Ovary (tissue), 9 donors: ENCODE measurements around the gene B9D1. TPM values are rescaled to one million over a fixed set of nuclear protein-coding genes. Genes with fewer than 3 reads are reported as not detected.

Experiments used
- DNase-seq, 5 donors: peaks; one replicate each; pipeline ENCODE4 v3.0.0-alpha.2; 2019 to 2020
- H3K27ac ChIP-seq, 2 donors: fragments of 200-600 bp; one replicate each; pipeline versions ENCODE4 v1.5.1 to v1.8.0; 2019 to 2022
- H3K27me3 ChIP-seq: fragments of 200-600 bp; one replicate; pipeline ENCODE4 v1.8.0; 2022
- H3K36me3 ChIP-seq: fragments of 200-600 bp; sonication (generic); one replicate; pipeline ENCODE4 v1.5.1; 2019
- H3K4me1 ChIP-seq: one replicate; pipeline ENCODE4 v1.8.1; 2013; ENCODE audit warnings: mild to moderate bottlenecking, moderate library complexity; ENCODE audit not compliant: insufficient read depth
- H3K4me3 ChIP-seq: fragments of 200-600 bp; sonication (generic); one replicate; pipeline ENCODE4 v1.5.1; 2017
- H3K9me3 ChIP-seq, 2 donors: fragments of 200-600 bp in 1 of 2; sonication (generic) in 1 of 2; one replicate each; pipeline versions ENCODE4 v1.5.1 to v1.8.1; 2013 to 2019; ENCODE audit warnings: mild to moderate bottlenecking in 1 of 2, moderate library complexity in 1 of 2
- CTCF ChIP-seq, 3 donors: fragments of 450-650 bp in 2 of 3; fragments of 200-600 bp in 1 of 3; IDR thresholded peaks; one replicate each; pipeline versions ENCODE4 v1.5.1 to v1.8.0; 2016 to 2022; ENCODE audit warnings: antibody characterized with exemption in 3 of 3, mild to moderate bottlenecking in 1 of 3
- EP300 ChIP-seq: sonication (generic); formaldehyde crosslinking; IDR thresholded peaks from one replicate; pipeline ENCODE4 v1.6.1; 2017; ENCODE audit warnings: antibody characterized with exemption
- POLR2A ChIP-seq: fragments of 450-650 bp; IDR thresholded peaks from one replicate; pipeline ENCODE4 v1.6.1; 2017; ENCODE audit warnings: antibody characterized with exemption, mild to moderate bottlenecking, moderate library complexity
- WGBS, 3 donors: extraction: QIAGEN DNeasy Blood & Tissue Kit in 1 of 3; methylation state at CpG; one replicate each; pipeline versions ENCODE4 v1.1.5 to v1.1.7; 2013 to 2017; 5-methylcytosine and 5-hydroxymethylcytosine counted together
- intact Hi-C, 4 donors: fragments of 100-400 bp; cut with DNase I; formaldehyde crosslinking; loops; one replicate each; pipeline versions ENCODE4 v1.11.0 to v1.15.1; 2022 to 2023
- polyA plus RNA-seq, 2 donors: library from polyadenylated mRNA; stranded (reverse); fragments of 200-250 nt in 1 of 2; fragments of 350-450 nt in 1 of 2; fragmentation: Illumina TruSeq in 1 of 2; extraction: RNeasy Lipid Tissue Mini Kit (QIAGEN cat#74804) in 1 of 2; gene quantifications; one replicate each; pipeline ENCODE4 v1.2.3, GENCODE V29; 2013 to 2014
- total RNA-seq, 7 donors: library from RNA; depleted of rRNA in 2 of 7; stranded (reverse); fragments of >200 nt in 2 of 7; fragmentation: NEBNext Ultra II Directional in 3 of 7; extraction: Animal tissue kit (Norgen Biotek cat#: 25700) in 3 of 7; gene quantifications; one replicate each; pipeline versions ENCODE4 v1.1.0 to v1.2.4, GENCODE V29; 2016 to 2023
- donor health status: DM: no; HTN: no; CAD: no; lungs with moderate emphysema.
- donor health status: DM: no; HTN: no; CAD: no.
- donor health status: Bipolar disorder and iron deficiency.
- donor health status: DM: yes; HTN: yes; CAD: no.
- donor health status: DM: no; HTN: no; CAD: no.
- donor health status: DM: yes; HTN: yes; CAD: no.

The B9D1 gene
- total and polyA plus RNA-seq, 9 donors: 11.9 to 60.5 (median 22.2) TPM

- peak in 2 of 5 donors; percentile 16 to 34 for DNase-seq
- H3K4me3 ChIP-seq: no peak overlapping the region
- peaks cover 12% of the 10 kb centered on the region for H3K4me1 ChIP-seq
- no peaks in the 10 kb centered on the region for H3K27me3 ChIP-seq
- H3K9me3 ChIP-seq: no peaks in the 10 kb centered on the region
- TF ChIP-seq POLR2A: no peak
- TF ChIP-seq EP300: no peak
- no peak for TF ChIP-seq CTCF (IDR thresholded peaks at IDR 0.05)
- H3K27ac ChIP-seq: no peak overlapping the region
- WGBS, 3 donors: 67 to 87% (median 74%) methylated on average over 7 of the region's 7 CpGs
- intact Hi-C loops: no loop called here
- no peaks in the 10 kb centered on the region for H3K36me3 ChIP-seq
These were observed 21.3 kb downstream of the B9D1 start for GRCh38 chr17:19341211-19341631.

GRCh38 chr17:19339341-19339815 lies 23.1 kb downstream of the B9D1 start:
- Histone ChIP-seq H3K9me3 (no peaks in the 10 kb centered on the region), H3K4me1 (peaks cover 11% of the 10 kb centered on the region), H3K4me3 (no peak overlapping the region), H3K27me3 (no peaks in the 10 kb centered on the region), H3K27ac (no peak overlapping the region), H3K36me3 (no peaks in the 10 kb centered on the region)
- WGBS, 3 donors: 19 to 28% (median 26%) methylated on average over 2 of the region's 2 CpGs
- intact Hi-C loops: no loop called here
- TF ChIP-seq EP300: no peak
- TF ChIP-seq CTCF (IDR thresholded peaks at IDR 0.05): no peak
- TF ChIP-seq POLR2A: no peak
- DNase-seq: no peak

- no peaks in the 10 kb centered on the region for H3K27me3 ChIP-seq
- H3K27ac ChIP-seq: no peak overlapping the region
- 80 to 100% (median 93%) methylated on average over 7 of the region's 7 CpGs for WGBS, 3 donors
- H3K36me3 ChIP-seq: no peaks in the 10 kb centered on the region
- H3K4me1 ChIP-seq: peaks cover 11% of the 10 kb centered on the region
- no peak for TF ChIP-seq POLR2A
- TF ChIP-seq CTCF (IDR thresholded peaks at IDR 0.05): no peak
- no peak for TF ChIP-seq EP300
- peak in 2 of 5 donors; percentile 33 to 54 for DNase-seq
- intact Hi-C loops: no loop called here
- no peaks in the 10 kb centered on the region for H3K9me3 ChIP-seq
- no peak overlapping the region for H3K4me3 ChIP-seq
These were observed 24.2 kb downstream of the B9D1 start for GRCh38 chr17:19338031-19338990.

- DNase-seq: peak in 1 of 5 donors; percentile 28
- no peaks in the 10 kb centered on the region for H3K36me3 ChIP-seq
- no peaks in the 10 kb centered on the region for H3K27me3 ChIP-seq
- no peaks in the 10 kb centered on the region for H3K9me3 ChIP-seq
- no peak overlapping the region for H3K27ac ChIP-seq
- no peak overlapping the region for H3K4me3 ChIP-seq
- H3K4me1 ChIP-seq: peaks cover 11% of the 10 kb centered on the region
- TF ChIP-seq POLR2A (no peak), EP300 (no peak), CTCF (IDR thresholded peaks at IDR 0.05) (no peak)
- intact Hi-C loops: no loop called here
- WGBS, 3 donors: 60 to 85% (median 65%) methylated on average over 2 of the region's 2 CpGs
These were observed 24.9 kb downstream of the B9D1 start for GRCh38 chr17:19337712-19338023.
